Stimulated activated CD8-positive, alpha-beta memory T cell treated with anti-CD3 and anti-CD28 coated beads, Interleukin-12 subunit alpha, Interleukin-12 subunit beta, amount 100 ng/mL, for 4 hours (primary cell): ENCODE results near the gene KY.
"Not testable (repeated sequence)": the region's sequence is repeated elsewhere in the genome, so short reads cannot be mapped to it uniquely, and the experiment has no call there.

Experiments used
- DNase-seq: peaks from one replicate; pipeline ENCODE4 v3.0.0-alpha.2; 2020; ENCODE audit warnings: low read depth

KY gene

DNA sequence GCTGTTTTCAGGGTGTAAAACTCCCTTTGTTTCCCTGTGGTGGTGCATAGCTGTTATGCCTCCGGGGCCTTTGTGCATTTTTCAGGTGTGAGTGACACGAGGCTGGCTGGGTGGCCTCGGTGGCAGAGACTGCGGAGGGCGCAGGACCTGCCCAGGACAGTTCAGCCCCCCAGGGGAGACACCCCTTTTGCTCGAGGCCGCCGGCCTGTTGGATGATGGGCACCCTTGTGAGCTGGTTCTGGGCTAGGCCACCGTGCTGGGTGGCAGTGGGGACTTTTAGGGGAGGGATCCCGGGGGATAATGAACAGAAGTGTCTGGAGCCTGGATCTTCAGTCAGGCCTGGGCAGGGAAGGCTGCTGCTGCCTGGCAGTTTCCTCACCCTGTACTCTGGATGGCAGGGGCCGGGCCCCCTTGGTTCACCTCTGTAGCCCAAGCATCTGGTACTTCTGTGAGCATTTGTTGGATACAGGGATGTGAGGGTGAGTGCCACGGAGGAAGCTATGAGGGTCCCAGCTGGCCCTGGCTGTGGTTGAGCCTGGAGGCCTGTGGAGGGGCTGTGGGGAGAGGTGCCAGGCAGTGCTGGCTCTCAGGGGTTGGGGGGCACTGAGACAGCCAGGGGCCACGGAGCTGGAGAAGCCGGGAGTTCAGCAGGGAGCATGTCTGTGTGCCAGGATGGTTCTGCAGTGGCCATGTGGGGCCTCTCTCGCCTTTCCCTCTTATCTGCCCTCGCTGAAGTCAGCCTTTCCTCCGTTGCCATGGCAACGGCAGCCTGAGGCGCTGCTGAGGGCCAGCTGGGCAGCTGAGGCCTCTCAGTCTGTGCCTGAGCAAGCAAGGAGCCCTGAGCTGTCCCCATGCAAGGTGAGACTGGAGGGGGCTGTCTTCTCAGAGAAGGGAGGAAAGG is 49.0 kb downstream of the KY start:
- DNase-seq: no peak

DNA sequence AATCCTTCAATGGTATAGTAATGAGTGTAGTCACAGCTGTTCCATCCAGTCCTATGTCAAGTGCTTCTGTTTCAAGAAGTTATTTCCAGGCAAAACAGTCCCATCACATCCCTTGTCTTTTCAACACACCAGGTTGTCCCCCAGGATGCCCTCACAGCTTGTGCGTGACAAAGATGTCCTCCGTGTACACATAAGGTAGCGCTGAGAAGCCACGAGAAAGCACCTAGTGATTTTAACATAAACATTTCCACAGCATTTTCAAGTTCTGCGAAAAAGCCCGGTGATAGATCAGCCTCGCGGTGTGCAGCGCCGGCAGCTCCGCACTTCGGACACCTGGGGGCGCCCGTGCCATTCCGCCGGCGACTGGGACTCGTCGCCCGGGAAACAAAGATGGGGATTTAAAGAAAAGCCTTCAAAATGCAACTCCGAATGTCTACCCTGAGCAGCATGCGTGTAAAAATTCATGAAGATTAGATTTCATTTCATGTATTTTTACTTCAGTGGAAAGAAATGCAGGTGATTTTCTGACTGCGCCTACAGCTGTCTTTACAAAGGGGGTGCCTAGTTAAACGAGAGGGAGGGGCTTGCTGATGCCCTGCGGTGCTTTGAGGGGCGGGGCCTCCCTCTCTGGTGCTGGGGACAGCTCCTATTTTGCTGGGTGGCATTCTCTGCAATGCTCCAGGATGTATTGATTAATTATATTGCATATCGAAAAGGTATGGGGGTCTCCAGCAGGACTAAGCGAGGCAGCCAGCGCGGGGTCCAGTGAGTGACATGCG is 49.9 kb downstream of the KY start:
- DNase-seq: peak; percentile 6

DNA sequence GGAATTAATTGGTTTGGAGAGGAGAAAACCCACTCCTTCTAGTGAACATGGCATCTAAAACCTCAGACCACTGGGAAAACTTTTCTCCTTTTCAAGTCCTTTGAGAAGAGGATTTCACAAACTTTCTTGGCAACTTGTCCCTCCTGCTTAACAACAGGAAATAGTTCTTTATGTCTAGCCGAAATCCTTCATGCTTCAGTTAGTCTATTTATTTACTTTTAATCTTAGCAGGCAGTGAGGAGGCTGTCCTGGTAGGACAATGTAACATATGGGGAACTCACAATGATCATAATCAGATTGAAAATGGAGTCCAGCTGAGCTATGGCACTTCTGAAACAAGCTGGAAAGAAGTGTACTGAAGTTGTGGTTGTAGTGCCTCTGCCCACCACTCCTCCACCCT is 50.6 kb downstream of the KY start:
- no peak for DNase-seq

DNA sequence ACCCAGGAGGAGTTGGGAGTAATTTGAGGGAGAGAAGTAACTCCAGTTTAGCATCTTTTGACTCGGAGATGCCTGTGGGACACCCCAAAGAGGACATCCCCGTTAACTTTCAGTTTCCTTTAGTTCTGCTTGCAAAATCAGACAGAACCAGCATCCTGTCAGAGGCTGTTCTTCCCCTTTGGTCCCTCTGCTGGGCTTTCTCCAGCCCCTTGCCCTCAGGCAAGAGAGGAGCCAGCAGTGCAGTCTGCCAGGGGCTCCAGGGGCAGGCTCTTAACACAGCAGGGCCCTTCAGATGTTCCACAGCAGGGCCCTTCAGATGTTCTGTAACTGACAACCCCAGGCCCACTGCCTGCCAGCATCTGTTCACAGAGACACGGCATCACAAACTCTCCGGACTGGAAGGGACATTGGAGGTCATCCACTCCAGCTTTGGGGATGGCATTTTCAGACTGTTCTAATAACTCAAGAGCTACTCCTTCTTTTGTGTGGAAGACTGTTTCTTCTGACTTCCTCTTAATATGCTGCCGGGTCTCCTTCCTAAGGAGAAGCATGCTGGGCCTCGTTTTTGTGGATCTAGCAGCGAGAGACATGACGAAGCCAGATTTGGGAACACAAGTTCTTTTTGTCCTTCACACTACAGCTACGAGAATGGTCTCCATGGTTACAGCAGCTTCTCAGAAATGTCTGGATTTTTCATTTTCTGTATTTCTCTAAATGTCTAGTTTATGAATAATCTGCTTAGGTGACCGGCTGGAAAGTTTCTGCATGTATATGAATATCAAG is 51.9 kb downstream of the KY start:
- no peak for DNase-seq

DNA sequence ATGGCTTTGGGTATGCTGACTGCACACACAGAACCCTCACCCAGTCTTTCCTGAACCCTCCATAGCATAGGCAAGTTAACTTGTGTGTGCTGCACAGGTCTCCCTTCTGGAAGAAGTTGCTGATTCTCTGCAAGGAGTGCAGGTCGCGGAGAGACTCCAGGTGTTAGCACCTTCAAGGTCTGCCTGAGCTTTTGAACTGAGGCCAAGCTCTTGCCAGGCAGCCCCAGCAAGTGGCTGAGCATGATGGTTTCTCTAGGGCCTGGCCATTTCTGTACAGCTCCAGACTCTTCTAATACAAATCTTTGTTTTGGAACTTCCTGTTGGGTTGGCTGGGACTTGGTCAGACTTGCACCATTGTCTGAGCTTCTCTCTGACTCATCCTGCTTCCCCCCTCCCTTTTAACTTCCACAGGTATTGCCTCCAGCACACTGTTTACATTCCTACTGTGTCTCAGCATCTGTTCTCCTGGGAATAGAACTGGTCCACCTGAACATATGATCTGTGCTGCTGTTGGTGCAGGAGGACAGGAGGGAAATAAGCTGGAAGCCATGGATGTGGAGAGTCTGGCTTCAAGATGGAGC is 53.3 kb downstream of the KY start:
- DNase-seq: no peak

DNA sequence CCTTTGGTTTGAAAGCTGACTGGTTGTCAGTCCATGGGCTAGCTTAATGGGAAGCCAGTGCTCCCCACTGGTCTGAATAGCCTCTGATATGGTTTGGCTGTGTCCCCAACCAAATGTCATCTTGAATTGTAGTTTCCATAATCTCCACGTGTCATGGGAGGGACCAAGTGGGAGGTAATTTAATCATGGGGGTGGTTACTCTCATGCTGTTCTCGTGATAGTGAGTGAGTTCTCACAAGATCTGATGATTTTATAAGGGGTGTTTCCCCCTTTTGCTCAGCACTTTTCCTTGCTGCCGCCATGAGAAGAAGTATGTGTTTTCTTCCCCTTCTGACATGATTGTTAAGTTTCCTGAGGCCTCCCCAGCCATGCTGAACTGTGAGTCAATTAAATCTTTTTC is 55.8 kb downstream of the KY start:
- not testable (repeated sequence) for DNase-seq

DNA sequence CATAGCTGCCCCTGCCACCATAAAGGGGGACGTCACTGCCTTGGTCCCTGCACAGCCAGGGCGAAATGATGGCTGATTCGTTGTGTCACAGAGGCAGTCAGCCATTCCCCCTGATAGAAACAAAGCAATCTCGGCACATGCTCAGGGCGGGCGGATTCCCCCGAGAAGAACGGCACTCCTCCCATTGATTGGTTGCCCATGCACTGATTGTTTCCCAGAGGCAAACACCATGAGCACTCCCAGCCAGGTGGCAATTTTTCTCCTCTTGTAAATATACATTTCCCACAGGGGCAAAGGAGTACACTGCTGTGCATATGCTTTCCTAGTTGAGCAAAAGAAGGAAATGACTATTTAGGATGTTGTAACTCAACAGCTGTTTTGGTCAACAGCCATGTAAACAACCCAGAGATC is 56.5 kb downstream of the KY start:
- DNase-seq: no peak

DNA sequence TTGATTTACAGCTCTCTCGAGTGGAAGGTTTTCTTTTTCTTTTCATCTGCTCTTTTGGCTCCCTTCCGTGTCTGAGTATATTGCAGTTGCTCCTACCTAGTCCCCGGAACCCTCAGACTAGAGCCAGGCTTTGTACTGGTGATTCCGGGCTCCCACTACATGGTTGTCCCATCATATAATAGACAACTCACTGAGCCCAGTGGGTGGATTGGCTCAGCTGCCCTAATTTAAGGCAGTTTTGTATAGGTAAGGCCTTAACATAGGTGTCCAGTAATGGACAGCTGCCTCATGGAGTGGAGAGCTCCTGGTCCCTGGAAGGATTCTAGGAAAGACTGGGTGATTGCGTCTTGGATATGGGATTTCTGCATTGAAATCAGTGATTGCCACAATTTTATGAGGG is 58.0 kb downstream of the KY start:
- no peak for DNase-seq

DNA sequence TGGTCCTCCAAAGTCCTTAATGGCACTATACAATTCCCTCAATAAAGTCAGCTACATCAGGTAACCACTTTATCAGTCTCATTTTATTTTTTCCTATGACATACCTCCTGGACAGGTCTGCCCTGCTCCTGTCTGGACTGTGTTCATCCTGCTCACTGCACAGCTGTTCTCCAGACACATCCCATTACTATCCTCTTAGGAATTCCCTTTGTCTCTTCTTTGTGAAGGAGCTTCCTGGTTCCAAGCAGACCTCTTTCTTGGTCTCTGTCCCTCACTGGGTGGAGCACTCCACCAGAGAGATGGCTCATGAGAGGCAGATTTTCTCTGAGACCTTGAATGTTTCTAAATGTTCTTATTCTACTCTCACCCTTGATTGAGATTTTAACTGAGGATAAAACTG is 60.1 kb downstream of the KY start:
- no peak for DNase-seq

DNA sequence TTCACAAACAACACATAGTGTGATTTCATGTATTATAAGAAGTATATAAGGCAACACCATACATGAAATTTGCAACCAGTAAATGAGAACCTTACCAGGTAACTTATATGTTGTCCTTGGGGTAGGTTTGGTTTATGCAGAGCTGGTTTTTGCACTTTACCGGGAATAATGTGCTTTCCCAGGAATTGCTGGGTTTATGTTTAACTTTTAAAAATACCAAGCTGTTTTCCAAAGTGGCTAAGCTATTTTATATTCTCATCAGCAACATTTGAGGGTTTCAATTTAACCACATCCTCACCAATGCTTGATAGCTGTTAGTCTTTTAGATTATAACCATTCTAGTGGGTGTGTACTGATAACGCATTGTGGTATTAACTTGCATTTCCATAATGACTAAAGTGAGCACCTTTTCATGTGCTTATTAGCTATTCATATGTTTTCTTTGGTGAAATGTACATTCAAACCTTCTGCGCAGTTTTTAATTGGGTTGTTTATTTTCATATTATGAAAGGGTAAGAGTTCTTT is 71.6 kb downstream of the KY start:
- DNase-seq: no peak

DNA sequence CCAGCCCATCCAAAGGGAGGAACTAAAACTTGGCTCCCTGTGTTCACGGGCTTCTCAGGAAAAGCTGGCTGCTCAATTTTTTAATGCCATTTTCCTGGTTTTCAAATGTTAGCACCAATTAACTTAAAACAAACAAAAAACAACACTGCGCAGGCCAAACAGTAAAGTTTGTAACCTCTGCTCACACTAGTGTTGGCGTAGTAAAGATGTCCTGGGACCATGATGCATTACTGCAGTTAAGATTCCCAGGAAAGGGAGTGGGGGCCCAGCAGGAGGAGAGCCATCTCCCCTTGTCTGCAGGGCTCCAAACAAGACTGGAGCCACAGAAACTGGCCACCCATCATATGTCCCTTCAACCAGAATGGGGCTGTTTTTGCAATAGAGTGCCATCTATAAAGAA is 74.0 kb downstream of the KY start:
- no peak for DNase-seq

DNA sequence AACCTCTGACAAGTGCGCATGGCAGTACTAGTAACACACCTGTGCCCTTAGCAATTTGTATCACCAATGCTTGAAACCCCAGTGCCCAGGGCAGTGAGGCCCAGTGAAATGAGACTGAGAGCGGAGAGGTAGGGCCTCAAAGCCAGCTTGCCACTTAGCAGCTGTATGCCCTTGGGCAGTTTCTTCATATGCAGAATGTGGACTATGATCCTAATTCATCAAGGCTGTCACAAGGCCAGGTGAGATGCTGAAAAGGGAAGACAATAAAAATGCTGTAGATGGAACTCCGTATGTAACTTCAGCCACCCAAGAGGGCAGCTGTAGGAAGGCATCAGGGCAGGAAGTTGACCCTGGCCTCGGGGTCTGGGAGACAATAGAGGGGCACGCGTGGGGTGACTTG is 74.4 kb downstream of the KY start:
- no peak for DNase-seq

DNA sequence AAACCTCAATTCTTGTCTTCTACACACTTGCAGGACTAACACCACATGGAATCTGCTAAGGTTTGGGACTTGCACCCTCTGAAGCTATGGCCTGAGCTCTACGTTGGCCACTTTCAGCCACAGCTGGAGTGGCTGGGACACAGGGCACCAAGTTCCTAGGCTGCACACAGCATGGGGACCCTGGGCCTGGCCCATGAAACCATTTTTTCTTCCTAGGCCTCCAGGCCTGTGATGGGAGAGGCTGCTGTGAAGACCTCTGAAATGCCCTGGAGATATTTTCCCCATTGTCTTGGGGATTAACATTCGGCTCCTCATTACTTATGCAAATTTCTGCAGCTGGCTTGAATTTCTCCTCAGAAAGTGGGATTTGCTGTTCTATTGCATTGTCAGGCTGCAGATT is 80.9 kb downstream of the KY start:
- DNase-seq: not testable (repeated sequence)

DNA sequence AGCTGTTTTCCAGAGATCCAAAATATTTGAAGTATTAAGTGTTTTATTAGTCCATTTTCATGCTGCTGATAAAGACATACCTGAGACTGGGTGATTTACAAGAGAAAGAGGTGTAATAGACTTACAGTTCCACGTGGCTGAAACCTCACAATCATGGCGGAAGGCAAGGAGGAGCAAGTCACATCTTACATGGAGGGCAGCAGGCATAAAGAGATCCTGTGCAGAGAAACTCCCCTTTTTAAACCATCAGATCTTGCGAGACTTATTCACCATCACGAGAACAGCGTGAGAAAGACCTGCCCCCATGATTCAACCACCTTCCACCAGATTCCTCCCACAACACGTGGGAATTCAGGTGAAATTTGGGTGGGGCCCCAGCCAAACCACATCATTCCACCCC is 82.0 kb downstream of the KY start:
- DNase-seq: no peak

DNA sequence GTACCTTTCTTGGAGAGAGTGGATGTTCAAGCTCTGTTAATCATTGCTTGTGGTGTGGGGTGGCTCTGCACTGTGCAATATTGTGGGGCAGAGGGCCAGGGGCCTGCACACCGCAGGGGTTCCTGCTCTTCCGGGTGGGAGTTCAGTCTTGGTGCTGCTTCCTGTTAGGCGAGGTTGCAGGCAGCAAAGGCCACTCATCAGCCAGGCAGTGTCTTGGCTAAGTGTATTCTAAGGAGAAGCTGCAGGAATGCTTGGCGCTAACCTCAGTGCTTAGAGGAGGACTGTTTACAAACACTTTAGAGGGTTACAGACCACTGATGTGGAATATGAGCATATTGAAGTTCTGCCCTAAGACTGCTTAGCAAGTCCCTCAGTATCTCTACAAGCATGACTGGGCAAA is 83.2 kb downstream of the KY start:
- no peak for DNase-seq

DNA sequence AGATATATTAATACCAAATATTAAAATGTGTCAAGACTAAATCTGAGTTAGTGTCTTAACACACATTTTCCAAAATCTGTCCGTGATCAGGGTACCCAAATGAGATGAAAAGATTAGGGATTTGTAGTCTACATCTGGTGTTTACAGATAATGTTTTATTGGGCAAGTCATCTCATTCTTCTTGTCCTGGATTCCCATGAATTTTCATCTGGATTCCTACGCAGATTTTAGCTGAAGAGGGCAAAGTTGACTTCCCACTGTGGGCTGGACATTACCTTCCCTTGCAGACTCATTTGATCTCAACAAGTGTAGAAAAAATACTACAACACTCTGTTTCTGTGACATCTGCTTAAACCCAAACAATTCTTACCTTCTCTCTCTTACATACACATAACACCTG is 85.8 kb downstream of the KY start:
- no peak for DNase-seq

DNA sequence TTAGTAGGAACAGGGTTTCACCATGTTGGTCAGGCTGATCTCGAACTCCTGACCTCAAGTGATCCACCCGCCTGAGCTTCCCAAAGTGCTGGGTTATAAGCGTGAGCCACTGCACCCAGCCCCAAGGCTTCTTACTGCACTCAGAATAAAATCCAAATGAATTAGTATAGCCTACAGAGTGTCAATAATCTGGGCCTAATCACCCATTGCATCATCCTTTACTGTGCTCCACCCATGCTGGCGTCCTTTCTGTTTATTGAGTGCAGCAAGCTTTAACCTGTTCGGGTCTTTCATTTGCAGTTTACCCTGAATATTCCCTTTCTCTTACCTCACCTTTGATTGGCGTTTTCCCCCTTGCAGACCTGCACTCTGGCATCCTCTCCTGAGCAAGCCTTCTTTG is 87.2 kb downstream of the KY start:
- DNase-seq: no peak

DNA sequence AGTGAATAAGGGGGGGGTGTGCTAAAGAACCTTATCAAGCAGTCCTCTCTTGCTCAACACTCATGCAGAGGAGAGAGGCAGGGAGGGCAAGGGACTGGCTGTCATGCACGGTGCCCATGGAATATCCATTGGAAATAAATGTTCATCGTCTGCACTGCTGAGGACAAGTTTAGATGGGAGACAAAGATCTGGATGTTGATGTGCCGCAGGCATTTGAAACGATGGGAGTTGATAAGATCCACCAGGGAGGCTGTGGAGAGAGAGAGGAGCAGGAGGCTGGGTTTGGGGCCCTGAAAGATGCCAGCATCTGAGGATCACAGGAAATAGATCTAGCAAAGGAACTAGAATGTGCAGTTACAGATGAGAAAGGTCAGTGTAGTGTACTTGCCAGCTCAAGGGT is 88.8 kb downstream of the KY start:
- no peak for DNase-seq

DNA sequence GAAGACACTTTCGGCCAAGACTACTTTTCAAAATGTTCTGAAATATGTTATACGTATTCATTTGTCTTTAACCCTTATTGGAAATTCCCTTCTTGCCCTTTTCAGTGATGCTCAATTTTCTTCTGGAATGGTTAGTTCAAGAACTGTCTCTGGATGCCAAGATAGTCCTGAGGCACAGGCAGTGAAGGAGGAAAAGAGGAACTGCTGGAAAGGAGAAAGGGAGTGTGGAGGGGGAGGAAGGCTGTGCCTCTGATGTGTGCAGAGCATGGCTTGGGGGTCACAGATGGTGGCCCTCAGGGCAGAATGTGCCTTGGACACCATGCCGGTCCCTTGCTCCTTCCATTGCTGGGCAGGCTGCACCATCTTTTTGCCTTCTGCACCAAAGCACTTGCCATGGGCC is 91.2 kb downstream of the KY start:
- no peak for DNase-seq
